H1 (cell line): ENCODE results near the gene PARD3. TPM values are rescaled to one million over a fixed set of nuclear protein-coding genes. Genes with fewer than 3 reads are reported as not detected.

Experiments used
- CEBPB ChIP-seq: IDR thresholded peaks from 2 replicates; pipeline ENCODE4 v1.6.1; 2012; ENCODE audit warnings: low read depth, low read length
- CTBP2 ChIP-seq: IDR thresholded peaks from 2 replicates; pipeline ENCODE4 v1.7.0; 2011; ENCODE audit warnings: borderline replicate concordance, mild to moderate bottlenecking, moderate library complexity, mixed read lengths, low read length; ENCODE audit not compliant: insufficient read depth, insufficient read length
- EZH2 ChIP-seq: fragments of 200-600 bp; sonication (generic); IDR thresholded peaks from 2 replicates; pipeline ENCODE4 v1.7.1; 2012; ENCODE audit warnings: low read depth, mild to moderate bottlenecking, moderate library complexity, low read length, inconsistent platforms; ENCODE audit not compliant: severe bottlenecking
- FOSL1 ChIP-seq: IDR thresholded peaks from 2 replicates; pipeline ENCODE4 v1.6.1; 2011; ENCODE audit warnings: mild to moderate bottlenecking, low read depth, low read length, moderate library complexity; ENCODE audit not compliant: insufficient read depth
- HDAC6 ChIP-seq: IDR thresholded peaks from one replicate; pipeline ENCODE4 v1.7.1; 2012; ENCODE audit warnings: low read depth, mild to moderate bottlenecking, inconsistent platforms, low read length, moderate library complexity
- JUN ChIP-seq: IDR thresholded peaks from 2 replicates; pipeline ENCODE4 v1.6.1; 2011; ENCODE audit warnings: low read depth, mild to moderate bottlenecking, improper control_type of control experiment, low read length
- RNF2 ChIP-seq: fragments of 200-900, 300-1000 bp; sonication (generic); IDR thresholded peaks from 2 replicates; pipeline ENCODE4 v1.7.1; 2016; ENCODE audit warnings: borderline replicate concordance, low read depth, mild to moderate bottlenecking, antibody characterized with exemption, low read length; ENCODE audit not compliant: poor library complexity, severe bottlenecking; ENCODE audit errors: missing control alignments
- SIRT6 ChIP-seq: IDR thresholded peaks from one replicate; pipeline ENCODE4 v1.7.1; 2012; ENCODE audit warnings: low read length, inconsistent platforms
- SP4 ChIP-seq: IDR thresholded peaks from 2 replicates; pipeline ENCODE4 v1.6.1; 2012; ENCODE audit warnings: low read length, inconsistent platforms
- SRF ChIP-seq: IDR thresholded peaks from 2 replicates; pipeline ENCODE4 v1.6.1; 2011; ENCODE audit warnings: mild to moderate bottlenecking, low read depth, low read length, moderate library complexity
- TBP ChIP-seq: IDR thresholded peaks from 2 replicates; pipeline ENCODE4 v1.6.1; 2011; ENCODE audit warnings: low read depth, low read length, improper control_type of control experiment
- YY1 ChIP-seq: IDR thresholded peaks from 2 replicates; pipeline ENCODE4 v1.6.1; 2011; ENCODE audit warnings: low read depth, mild to moderate bottlenecking, low read length
- polyA plus RNA-seq, 7 experiments: library from polyadenylated mRNA; depleted of rRNA in 3 of 7; stranded (reverse) in 5 of 7; unstranded in 2 of 7; fragments of >200 nt in 5 of 7; fragments of 200-250 nt in 2 of 7; gene quantifications; 1 replicate in 5 of 7; 2 replicates in 1 of 7; 4 replicates in 1 of 7; pipeline versions ENCODE4 v1.2.1 to v1.2.3, GENCODE V29; 2011 to 2013; ENCODE audit warnings: missing spikeins in 2 of 7, mixed read lengths in 2 of 7
- total RNA-seq: library from RNA; stranded (reverse); fragmentation: NEBNext Ultra II Directional; extraction: Animal tissue kit (Norgen Biotek cat#: 25700); gene quantifications from 2 replicates; pipeline ENCODE4 v1.2.1, GENCODE V29; 2021

Gene PARD3
- total and polyA plus RNA-seq, 2 of the 8 experiments (the other 6 are each of a cell fraction or from before 2014, with no cell fraction given) = 19.7 to 49.1 TPM

DNA sequence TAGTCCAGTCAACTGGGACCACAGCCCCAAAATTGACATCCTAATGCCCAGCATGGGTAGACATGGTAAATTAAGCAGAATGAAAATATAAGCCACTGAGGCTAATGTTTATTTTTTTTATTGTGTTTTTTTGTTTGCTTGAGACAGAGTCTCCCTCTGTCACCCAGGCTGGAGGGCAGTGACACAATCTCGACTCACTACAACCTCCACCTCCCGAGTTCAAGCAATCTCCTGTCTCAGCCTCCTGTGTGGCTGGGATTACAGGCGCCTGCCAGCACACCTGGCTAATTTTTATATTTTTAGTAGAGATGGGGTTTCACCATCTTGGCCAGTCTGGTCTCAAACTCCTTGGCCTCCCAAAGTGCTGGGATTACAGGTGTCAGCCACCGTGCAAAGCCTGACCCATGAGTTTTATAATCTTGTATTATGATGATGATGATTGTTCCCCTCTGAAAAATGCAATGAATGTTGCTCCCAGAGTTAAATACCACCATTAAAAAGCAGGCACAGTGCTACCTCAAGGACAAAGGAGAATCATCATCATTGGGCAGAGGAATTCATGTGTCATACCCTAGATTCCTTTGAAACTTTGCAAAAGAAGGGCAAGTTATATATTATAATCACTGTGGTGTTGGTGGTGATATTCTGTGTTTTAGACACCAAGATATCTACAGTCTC lies 228.0 kb downstream of the PARD3 start (continued):
- TF ChIP-seq RNF2 (no peak), FOSL1 (no peak), HDAC6 (no peak), TBP (no peak), SIRT6 (no peak), EZH2 (no peak), CEBPB (no peak), SRF (no peak), YY1 (no peak), JUN (no peak), SP4 (no peak), CTBP2 (no peak)
- TF ChIP-seq, all 59 proteins: peak for 0
